Epithelial cell of esophagus (primary cell): Measurements from ENCODE around the gene NCF1.
"Not testable (repeated sequence)": the region's sequence is repeated elsewhere in the genome, so short reads cannot be mapped to it uniquely, and the experiment has no call there.

Experiments used
- DNase-seq: peaks from one replicate; pipeline ENCODE4 v3.0.0; 2010; ENCODE audit warnings: low read depth
- H3K4me3 ChIP-seq: 2 replicates; pipeline ENCODE4 v1.5.1; 2011; ENCODE audit warnings: mild to moderate bottlenecking, low read length, control low read depth

The NCF1 gene

GRCh38 chr7:74772093-74772492 is 1.7 kb upstream of the NCF1 start:
- DNase-seq, H3K4me3 ChIP-seq: not testable (repeated sequence)

GRCh38 chr7:74775111-74775510 is 1.3 kb downstream of the NCF1 start:
- H3K4me3 ChIP-seq, DNase-seq: not testable (repeated sequence)

GRCh38 chr7:74779053-74779452 is 5.2 kb downstream of the NCF1 start:
- H3K4me3 ChIP-seq, DNase-seq: not testable (repeated sequence)

- DNase-seq, H3K4me3 ChIP-seq: not testable (repeated sequence)
These were observed 7.9 kb downstream of the NCF1 start for GRCh38 chr7:74781746-74782145.

- not testable (repeated sequence) for DNase-seq, H3K4me3 ChIP-seq
These were observed 9.8 kb downstream of the NCF1 start for GRCh38 chr7:74783595-74783994.

DNA sequence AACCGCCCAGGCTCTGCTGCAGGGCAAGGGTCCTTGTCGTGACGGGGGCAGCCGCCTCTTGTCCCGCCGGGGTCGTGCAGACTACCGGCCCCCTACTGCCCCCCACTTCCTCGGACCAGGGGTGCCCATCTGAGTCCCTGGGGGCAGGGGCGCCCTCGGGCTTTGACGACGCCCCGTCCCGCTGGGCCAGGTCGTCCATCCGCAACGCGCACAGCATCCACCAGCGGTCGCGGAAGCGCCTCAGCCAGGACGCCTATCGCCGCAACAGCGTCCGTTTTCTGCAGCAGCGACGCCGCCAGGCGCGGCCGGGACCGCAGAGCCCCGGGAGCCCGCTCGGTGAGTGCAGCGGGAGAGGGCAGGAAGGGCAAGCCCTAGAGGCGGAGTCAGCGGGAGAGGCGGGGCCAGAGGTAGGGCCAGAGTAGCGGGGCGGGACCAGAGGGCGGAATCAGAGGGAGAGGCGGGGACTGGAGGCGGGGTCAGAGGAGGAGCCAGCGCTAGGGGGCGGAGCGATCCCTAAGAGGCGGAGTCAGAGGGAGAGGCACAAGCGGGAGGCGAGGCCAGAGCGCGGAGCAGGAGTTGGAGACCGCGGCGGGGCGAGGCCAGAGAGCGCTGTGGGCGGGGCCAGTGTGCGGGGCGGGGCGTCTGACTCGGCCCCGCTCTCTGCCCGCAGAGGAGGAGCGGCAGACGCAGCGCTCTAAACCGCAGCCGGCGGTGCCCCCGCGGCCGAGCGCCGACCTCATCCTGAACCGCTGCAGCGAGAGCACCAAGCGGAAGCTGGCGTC is 14.7 kb downstream of the NCF1 start:
- H3K4me3 ChIP-seq: peak overlapping the region; percentile 18
- DNase-seq: peak; percentile 88

- not testable (repeated sequence) for DNase-seq, H3K4me3 ChIP-seq
These were observed 15.5 kb downstream of the NCF1 start for GRCh38 chr7:74789200-74789736.

- not testable (repeated sequence) for H3K4me3 ChIP-seq
These were observed 24.2 kb downstream of the NCF1 start for GRCh38 chr7:74797848-74798622.

DNA sequence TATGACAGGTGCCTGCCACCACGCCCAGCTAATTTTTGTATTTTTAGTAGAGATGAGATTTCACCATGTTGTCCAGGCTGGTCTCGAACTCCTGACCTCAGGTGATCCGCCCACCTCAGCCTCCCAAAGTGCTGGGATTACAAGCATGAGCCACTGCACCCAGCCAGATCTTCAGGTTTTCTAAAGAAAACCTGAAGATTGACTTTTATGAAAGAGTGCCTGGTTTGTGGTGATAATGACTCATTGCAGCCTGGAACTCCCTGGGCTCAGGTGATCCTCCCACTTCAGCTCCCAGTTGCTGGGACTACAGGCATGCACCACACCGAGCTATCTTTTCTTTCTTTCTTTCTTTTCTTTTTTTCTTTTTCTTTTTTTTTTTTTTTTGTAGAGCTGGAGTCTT is 24.8 kb downstream of the NCF1 start:
- H3K4me3 ChIP-seq, DNase-seq: not testable (repeated sequence)

More at GRCh38 chr7:74797848-74798622, 24.2 kb downstream of the NCF1 start:
- DNase-seq: not testable (repeated sequence)

- not testable (repeated sequence) for DNase-seq, H3K4me3 ChIP-seq
These were observed 42.1 kb downstream of the NCF1 start for GRCh38 chr7:74815882-74816281.

- H3K4me3 ChIP-seq, DNase-seq: not testable (repeated sequence)
These were observed 46.5 kb downstream of the NCF1 start for GRCh38 chr7:74820146-74820805.

DNA sequence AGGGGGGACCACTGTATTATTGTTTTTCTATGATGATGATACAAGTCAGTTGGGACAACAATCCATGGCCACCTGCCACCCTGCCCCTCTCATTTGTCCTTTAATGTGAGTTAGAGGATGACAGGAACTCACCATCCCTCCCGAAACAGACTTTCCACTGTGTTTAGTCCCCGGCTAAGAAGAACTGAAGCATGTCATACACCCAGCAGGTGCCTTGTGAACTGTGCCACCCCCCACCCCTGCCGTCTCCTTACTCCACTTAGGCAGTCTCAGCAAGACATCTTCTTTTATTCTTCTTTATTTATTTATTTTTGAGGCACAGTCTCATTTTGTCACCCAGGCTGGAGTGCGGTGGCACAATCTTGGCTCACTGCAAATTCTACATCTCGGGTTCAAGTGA is 47.4 kb downstream of the NCF1 start:
- not testable (repeated sequence) for H3K4me3 ChIP-seq, DNase-seq

GRCh38 chr7:74829959-74830358 is 56.1 kb downstream of the NCF1 start:
- not testable (repeated sequence) for DNase-seq, H3K4me3 ChIP-seq

DNA sequence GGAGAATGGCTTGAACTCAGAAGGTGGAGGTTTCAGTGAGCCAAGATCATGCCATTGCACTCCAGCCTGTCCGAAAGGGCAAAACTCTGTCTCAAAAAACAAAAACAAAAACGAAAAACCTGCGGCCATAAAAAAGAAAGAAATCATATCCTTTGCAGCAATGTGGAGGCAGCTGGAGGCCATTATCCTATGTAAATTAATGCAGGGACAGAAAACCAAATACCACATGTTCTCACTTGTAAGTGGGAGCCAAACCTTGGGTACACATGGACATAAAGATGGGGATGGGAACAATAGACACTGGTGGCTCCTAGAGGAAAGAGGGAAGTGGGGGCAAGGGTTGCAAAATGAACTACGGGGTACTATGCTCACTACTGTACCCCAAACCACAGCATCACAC is 56.6 kb downstream of the NCF1 start:
- DNase-seq, H3K4me3 ChIP-seq: not testable (repeated sequence)
